GM21529 (cell line): Measurements from ENCODE around the gene DLG2.
"Not testable (repeated sequence)": the region's sequence is repeated elsewhere in the genome, so short reads cannot be mapped to it uniquely, and the experiment has no call there.

ENCODE experiments used
- ATAC-seq: cut with Tn5 transposase; IDR thresholded peaks from one replicate; pipeline ENCODE4 v1.9.1; 2021; ENCODE audit not compliant: unreplicated experiment

The DLG2 gene

GRCh38 chr11:83422641-83423040 is 2204.5 kb downstream of the DLG2 start:
- not testable (repeated sequence) for ATAC-seq

DNA sequence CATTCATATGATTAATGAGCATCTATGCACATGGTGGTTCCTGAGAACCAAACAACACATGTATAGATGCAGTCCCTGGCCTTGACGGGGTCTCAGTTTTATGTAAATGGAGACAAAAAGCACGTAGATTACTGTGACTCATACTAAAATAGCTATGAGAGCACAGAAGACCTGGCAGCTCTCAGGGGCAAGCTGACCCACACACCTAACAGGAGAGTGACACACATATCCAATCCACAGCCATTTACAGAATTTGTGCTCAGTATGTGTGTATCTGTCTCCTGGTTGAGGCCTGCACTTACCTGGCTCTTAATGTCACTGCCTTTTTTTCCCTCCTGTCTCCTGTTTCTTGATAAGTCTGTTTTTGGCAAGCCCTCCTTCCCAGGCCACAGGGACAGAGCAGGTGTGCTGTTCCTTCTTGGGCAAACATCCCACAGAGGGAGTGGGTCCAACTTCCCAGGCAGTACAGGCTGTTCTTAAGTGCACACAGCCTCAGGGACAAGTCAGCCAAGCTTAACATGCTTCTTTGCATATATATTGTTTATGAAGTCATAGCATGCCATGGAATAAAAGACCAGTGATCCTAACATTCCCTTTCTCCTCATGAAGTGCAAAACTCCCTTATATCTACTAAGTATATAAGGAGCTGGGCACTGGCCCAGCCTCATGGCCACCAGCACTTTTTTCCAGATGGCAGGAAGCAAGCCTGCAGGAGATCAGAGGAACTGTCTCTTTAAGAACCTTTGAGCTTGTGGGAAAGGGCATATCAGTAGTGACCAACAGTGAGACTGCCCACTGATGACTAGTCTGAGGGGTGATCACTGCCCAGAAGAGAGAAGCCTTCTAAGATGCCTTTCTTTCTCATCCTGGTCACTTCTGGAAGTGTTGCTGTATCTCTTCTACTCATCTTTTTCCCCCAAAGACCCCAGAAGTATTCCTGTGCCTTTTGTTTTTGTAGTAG is 2216.3 kb downstream of the DLG2 start:
- ATAC-seq, result no peak

DNA sequence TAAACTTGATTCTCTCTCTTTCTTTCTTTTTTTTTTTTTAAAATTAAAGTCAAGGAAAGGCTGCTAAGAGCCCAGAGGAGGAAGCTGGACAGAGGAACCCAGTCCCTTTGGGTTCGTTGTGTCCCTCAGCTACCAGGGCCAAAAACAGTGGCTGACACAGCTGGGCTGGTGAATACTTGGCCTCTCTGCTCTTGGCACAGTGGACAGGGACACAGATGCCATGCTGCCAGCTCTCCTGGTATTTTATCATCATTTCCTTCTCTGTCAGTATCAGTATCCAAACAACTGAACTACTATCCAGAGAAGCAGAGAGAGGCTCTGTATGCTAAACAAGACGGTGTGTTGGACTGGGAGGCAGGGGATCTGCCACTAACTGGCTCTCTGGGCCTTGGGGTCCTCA is 2217.3 kb downstream of the DLG2 start:
- no peak for ATAC-seq

- no peak for ATAC-seq
Observed at GRCh38 chr11:83409476-83409875, 2217.7 kb downstream of the DLG2 start.

DNA sequence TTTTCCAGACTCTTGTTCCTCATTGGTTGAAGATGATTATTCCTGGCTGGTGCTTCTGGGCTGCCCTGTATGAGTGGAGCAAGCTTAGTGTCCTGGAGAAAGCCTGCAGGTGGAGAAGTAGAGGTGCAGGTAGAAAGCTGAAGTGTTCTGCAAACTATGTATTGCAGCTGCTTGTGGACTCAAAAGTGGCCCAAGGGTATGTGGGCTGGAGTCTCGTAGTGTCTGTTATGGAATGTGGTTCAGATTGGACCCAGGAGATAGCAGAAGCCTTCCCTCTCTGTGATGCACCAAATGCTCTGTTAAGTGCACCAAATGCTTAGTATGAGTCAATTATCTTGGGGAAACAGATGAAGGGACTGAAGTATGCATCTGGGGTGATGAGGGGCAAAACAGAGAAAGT is 2218.2 kb downstream of the DLG2 start:
- no peak for ATAC-seq
